IMR-90 (cell line): Measurements from ENCODE around the gene USH1G. TPM values are rescaled to one million over a fixed set of nuclear protein-coding genes. Genes with fewer than 3 reads are reported as not detected.

Source experiments
- ATAC-seq: fragments of 200-7000 bp; cut with Tn5 transposase; 2 replicates; pipeline ENCODE4 v1.9.1; 2020; ENCODE audit warnings: low read depth, mild to moderate bottlenecking, moderate library complexity
- BruUV-seq: library from RNA; stranded (reverse); fragments of 400-500 nt; replicated peaks from 2 replicates; lab custom pipeline; 2021; lab: Mats Ljungman, UMichigan
- CTCF ChIA-PET: fragments of 300-600 bp; formaldehyde crosslinking; extraction: SDS; loops from one replicate; lab custom pipeline; 2021; ENCODE audit warnings: antibody characterized with exemption; lab: Yijun Ruan, JAX
- POLR2A ChIA-PET: fragments of 300-600 bp; sonication (Branson Sonifier 250); formaldehyde crosslinking; loops from one replicate; lab custom pipeline; 2022; ENCODE audit warnings: antibody characterized with exemption; ENCODE audit not compliant: unreplicated experiment; lab: Charles Lee
- DNase-seq: peaks from one replicate; pipeline ENCODE4 v3.0.0; 2013
- H2AFZ ChIP-seq: replicated peaks from 2 replicates; pipeline ENCODE3; 2013; ENCODE audit warnings: low read length, mild to moderate bottlenecking; ENCODE audit not compliant: poor library complexity
- H2AK5ac ChIP-seq: 2 replicates; pipeline ENCODE4 v1.6.1; 2013; ENCODE audit warnings: low read depth, low read length, inconsistent platforms
- H2AK9ac ChIP-seq: replicated peaks from 2 replicates; pipeline ENCODE3; 2013; ENCODE audit warnings: mild to moderate bottlenecking, low read depth, low read length, moderate library complexity; ENCODE audit not compliant: poor library complexity
- H2BK120ac ChIP-seq: 2 replicates; pipeline ENCODE4 v1.6.1; 2013; ENCODE audit warnings: low read depth, low read length, inconsistent platforms
- H2BK15ac ChIP-seq: 3 replicates; pipeline ENCODE4 v1.6.1; 2013; ENCODE audit warnings: low read depth, low read length, inconsistent platforms
- H2BK20ac ChIP-seq: 2 replicates; pipeline ENCODE4 v1.6.1; 2013; ENCODE audit warnings: low read depth, mild to moderate bottlenecking, inconsistent platforms, low read length, moderate library complexity
- H2BK5ac ChIP-seq: 2 replicates; pipeline ENCODE4 v1.6.1; 2013; ENCODE audit warnings: mild to moderate bottlenecking, low read depth, low read length, inconsistent platforms; ENCODE audit not compliant: poor library complexity, severe bottlenecking
- H3K14ac ChIP-seq: replicated peaks from 2 replicates; pipeline ENCODE4 v1.6.1; 2013; ENCODE audit warnings: low read depth, low read length, inconsistent platforms
- H3K18ac ChIP-seq: 2 replicates; pipeline ENCODE4 v1.6.1; 2013; ENCODE audit warnings: low read depth, low read length, control low read depth
- H3K23ac ChIP-seq: 2 replicates; pipeline ENCODE4 v1.6.1; 2013; ENCODE audit warnings: low read depth, low read length, inconsistent platforms
- H3K27ac ChIP-seq: 2 replicates; pipeline ENCODE4 v1.5.1; 2013; ENCODE audit warnings: mild to moderate bottlenecking, control low read depth, low read length; ENCODE audit not compliant: insufficient read depth
- H3K27me3 ChIP-seq: 2 replicates; pipeline ENCODE4 v1.6.1; 2013; ENCODE audit warnings: low read length; ENCODE audit not compliant: control insufficient read depth, insufficient read depth
- H3K36me3 ChIP-seq: 2 replicates; pipeline ENCODE4 v1.6.1; 2013; ENCODE audit warnings: low read length, mixed read lengths; ENCODE audit not compliant: control insufficient read depth, insufficient read depth
- H3K4ac ChIP-seq: 2 replicates; pipeline ENCODE4 v1.6.1; 2013; ENCODE audit warnings: low read depth, low read length, inconsistent platforms
- H3K4me1 ChIP-seq: 2 replicates; pipeline ENCODE4 v1.6.1; 2013; ENCODE audit warnings: low read length, mixed read lengths; ENCODE audit not compliant: control insufficient read depth, insufficient read depth
- H3K4me2 ChIP-seq: 2 replicates; pipeline ENCODE4 v1.6.1; 2013; ENCODE audit warnings: low read depth, mild to moderate bottlenecking, control low read depth, low read length, moderate library complexity
- H3K4me3 ChIP-seq: 2 replicates; pipeline ENCODE4 v1.5.1; 2013; ENCODE audit warnings: low read depth, mild to moderate bottlenecking, control low read depth, low read length, moderate library complexity; ENCODE audit not compliant: insufficient read depth
- H3K56ac ChIP-seq: 2 replicates; pipeline ENCODE4 v1.6.1; 2013; ENCODE audit warnings: low read length, inconsistent platforms; ENCODE audit not compliant: insufficient read depth; ENCODE audit errors: extremely low read depth
- H3K79me1 ChIP-seq, 2 experiments: 2 replicates each; pipeline ENCODE4 v1.6.1; 2013; ENCODE audit warnings: low read length in 2 of 2, inconsistent platforms in 1 of 2, low read depth in 1 of 2
- H3K9ac ChIP-seq: 2 replicates; pipeline ENCODE4 v1.6.1; 2013; ENCODE audit warnings: low read depth, low read length, control low read depth
- H3K9me1 ChIP-seq: 2 replicates; pipeline ENCODE4 v1.6.1; 2013; ENCODE audit warnings: low read length, inconsistent platforms; ENCODE audit not compliant: insufficient read depth
- H3K9me3 ChIP-seq: 2 replicates; pipeline ENCODE4 v1.6.1; 2013; ENCODE audit warnings: low read length; ENCODE audit not compliant: control insufficient read depth, insufficient read depth
- H4K20me1 ChIP-seq: 2 replicates; pipeline ENCODE4 v1.6.1; 2013; ENCODE audit warnings: low read length, inconsistent platforms; ENCODE audit not compliant: insufficient read depth
- H4K5ac ChIP-seq: 2 replicates; pipeline ENCODE4 v1.6.1; 2013; ENCODE audit warnings: mild to moderate bottlenecking, low read depth, low read length, control low read depth
- H4K8ac ChIP-seq, 2 experiments: 2 replicates each; pipeline ENCODE4 v1.6.1; 2013; ENCODE audit warnings: low read depth in 2 of 2, low read length in 2 of 2, control low read depth in 1 of 2, inconsistent platforms in 1 of 2
- H4K91ac ChIP-seq: 2 replicates; pipeline ENCODE4 v1.6.1; 2013; ENCODE audit warnings: low read depth, low read length, inconsistent platforms; ENCODE audit not compliant: insufficient read depth
- CEBPB ChIP-seq: IDR thresholded peaks from 2 replicates; pipeline ENCODE4 v1.6.1; 2012; ENCODE audit warnings: low read depth, low read length, improper control_type of control experiment
- FOS ChIP-seq: fragments of 150-350 bp; IDR thresholded peaks from 2 replicates; pipeline ENCODE4 v1.6.1; 2016; ENCODE audit warnings: low read depth, low read length
- POLR2A ChIP-seq: IDR thresholded peaks from 2 replicates; pipeline ENCODE4 v1.6.1; 2012; ENCODE audit warnings: mild to moderate bottlenecking, low read depth, low read length
- RCOR1 ChIP-seq: IDR thresholded peaks from 2 replicates; pipeline ENCODE4 v1.6.1; 2012; ENCODE audit warnings: mild to moderate bottlenecking, low read length, improper control_type of control experiment; ENCODE audit not compliant: insufficient replicate concordance
- WGBS, 2 experiments: methylation state at CpG; one replicate each; pipeline versions ENCODE4 v1.1.5 to v1.1.7; 2013; ENCODE audit warnings: missing lambda C conversion rate in 2 of 2; ENCODE audit not compliant: insufficient read length in 1 of 2; ENCODE audit errors: extremely low coverage in 2 of 2; 5-methylcytosine and 5-hydroxymethylcytosine counted together
- dilution Hi-C: fragments of 300-500 bp; cut with HindIII; formaldehyde crosslinking; loops from one replicate; pipeline ENCODE4 v1.14.3; 2018; ENCODE audit warnings: low sequenced_read_pairs; ENCODE audit not compliant: unreplicated experiment
- in situ Hi-C: fragments of 300-500 bp; cut with MboI; formaldehyde crosslinking; loops from 3 replicates; pipeline ENCODE4 v1.14.3; 2019; ENCODE audit warnings: low sequenced_read_pairs, inconsistent platforms, mixed read lengths
- intact Hi-C: fragments of 100-400 bp; cut with micrococcal nuclease; formaldehyde crosslinking; loops from 2 replicates; pipeline ENCODE4 v1.10.0; 2022
- polyA plus RNA-seq, 3 experiments: library from polyadenylated mRNA; depleted of rRNA; stranded (reverse); fragments of >200 nt; gene quantifications; 2 replicates each; pipeline ENCODE4 v1.2.3, GENCODE V29; 2012; ENCODE audit warnings: low replicate concordance in 1 of 3
- total RNA-seq: library from RNA; depleted of rRNA; stranded (reverse); fragments of >200 nt; gene quantifications from 2 replicates; pipeline ENCODE4 v1.2.3, GENCODE V29; 2012
- TF ChIP-seq, protein P1 (sequence below): fragments of 150-350 bp; IDR thresholded peaks from 2 replicates; pipeline ENCODE4 v1.6.1; 2017; ENCODE audit warnings: mild to moderate bottlenecking, antibody characterized with exemption, low read length, low read depth
- TF ChIP-seq, protein P2 (sequence below): conservative IDR thresholded peaks from 2 replicates; pipeline ENCODE4 v1.5.1; 2012; ENCODE audit warnings: mild to moderate bottlenecking, low read depth, low read length, improper control_type of control experiment

The USH1G gene
- total and polyA plus RNA-seq, 2 of the 4 experiments (the other 2 are of a cell fraction), result not detected

DNA sequence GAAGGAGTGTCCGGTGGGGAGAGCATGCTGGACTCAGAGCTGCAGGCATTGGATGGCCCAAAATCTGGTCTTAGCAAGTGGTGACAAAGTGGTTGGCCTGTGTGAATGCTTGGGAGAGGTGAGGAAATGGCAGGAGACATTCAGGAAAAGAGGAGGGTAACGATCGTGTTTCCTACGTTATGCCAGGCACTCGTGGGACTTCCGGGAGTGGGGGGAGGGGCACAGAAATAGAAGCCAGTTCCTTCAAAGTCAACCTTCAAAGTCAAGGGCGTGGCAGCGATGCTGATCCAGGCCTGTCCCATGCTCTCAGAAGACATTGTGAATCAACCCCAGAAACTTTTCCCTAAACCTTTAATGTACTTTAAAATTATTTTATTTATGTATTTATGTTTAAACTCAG, 16.5 kb upstream of the USH1G start:
- BruUV-seq, result no TSS peak

More for the DNA sequence above, 16.5 kb upstream of the USH1G start:
- Histone ChIP-seq H3K27me3 (peaks cover 68% of the 10 kb centered on the region), H3K18ac (no peak overlapping the region), H3K14ac (no peak overlapping the region), H3K9ac (no peak overlapping the region), H3K23ac (no peak overlapping the region), H3K4me3 (no peak overlapping the region), H3K9me1 (no peaks in the 10 kb centered on the region), H3K4me2 (no peak overlapping the region), H4K5ac (no peak overlapping the region), H2BK20ac (no peak overlapping the region), H3K9me3 (no peaks in the 10 kb centered on the region), H3K27ac (no peak overlapping the region), H2AFZ (no peak overlapping the region), H3K4me1 (no peaks in the 10 kb centered on the region), H4K91ac (no peak overlapping the region), H3K36me3 (no peaks in the 10 kb centered on the region), H2BK15ac (no peak overlapping the region), H4K20me1 (no peaks in the 10 kb centered on the region), H3K4ac (no peak overlapping the region), H3K79me1 (no peaks in the 10 kb centered on the region), H2AK9ac (no peak overlapping the region), H4K8ac (no peak overlapping the region), H2BK5ac (no peak overlapping the region), H2AK5ac (no peak overlapping the region), H2BK120ac (no peak overlapping the region), H3K56ac (no peak overlapping the region)
- ATAC-seq (no peak), DNase-seq (no peak)
- intact Hi-C loops (no loop called here), dilution Hi-C loops (no loop called here), in situ Hi-C loops (no loop called here)
- TF ChIP-seq FOS (no peak), POLR2A (no peak), CEBPB (no peak), RCOR1 (no peak)
- TF ChIP-seq, protein P1, sequence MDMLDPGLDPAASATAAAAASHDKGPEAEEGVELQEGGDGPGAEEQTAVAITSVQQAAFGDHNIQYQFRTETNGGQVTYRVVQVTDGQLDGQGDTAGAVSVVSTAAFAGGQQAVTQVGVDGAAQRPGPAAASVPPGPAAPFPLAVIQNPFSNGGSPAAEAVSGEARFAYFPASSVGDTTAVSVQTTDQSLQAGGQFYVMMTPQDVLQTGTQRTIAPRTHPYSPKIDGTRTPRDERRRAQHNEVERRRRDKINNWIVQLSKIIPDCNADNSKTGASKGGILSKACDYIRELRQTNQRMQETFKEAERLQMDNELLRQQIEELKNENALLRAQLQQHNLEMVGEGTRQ, result no peak
- TF ChIP-seq, protein P2, sequence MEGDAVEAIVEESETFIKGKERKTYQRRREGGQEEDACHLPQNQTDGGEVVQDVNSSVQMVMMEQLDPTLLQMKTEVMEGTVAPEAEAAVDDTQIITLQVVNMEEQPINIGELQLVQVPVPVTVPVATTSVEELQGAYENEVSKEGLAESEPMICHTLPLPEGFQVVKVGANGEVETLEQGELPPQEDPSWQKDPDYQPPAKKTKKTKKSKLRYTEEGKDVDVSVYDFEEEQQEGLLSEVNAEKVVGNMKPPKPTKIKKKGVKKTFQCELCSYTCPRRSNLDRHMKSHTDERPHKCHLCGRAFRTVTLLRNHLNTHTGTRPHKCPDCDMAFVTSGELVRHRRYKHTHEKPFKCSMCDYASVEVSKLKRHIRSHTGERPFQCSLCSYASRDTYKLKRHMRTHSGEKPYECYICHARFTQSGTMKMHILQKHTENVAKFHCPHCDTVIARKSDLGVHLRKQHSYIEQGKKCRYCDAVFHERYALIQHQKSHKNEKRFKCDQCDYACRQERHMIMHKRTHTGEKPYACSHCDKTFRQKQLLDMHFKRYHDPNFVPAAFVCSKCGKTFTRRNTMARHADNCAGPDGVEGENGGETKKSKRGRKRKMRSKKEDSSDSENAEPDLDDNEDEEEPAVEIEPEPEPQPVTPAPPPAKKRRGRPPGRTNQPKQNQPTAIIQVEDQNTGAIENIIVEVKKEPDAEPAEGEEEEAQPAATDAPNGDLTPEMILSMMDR, result no peak
- 50% methylated on average over 2 of the region's 8 CpGs; no CpG with 5 or more reads in 1 of the 2 experiments for WGBS, 2 experiments
- ChIA-PET CTCF (no interaction called here), POLR2A (no interaction called here)
